ENCODE results near the gene DGKD.

Gene DGKD

DNA sequence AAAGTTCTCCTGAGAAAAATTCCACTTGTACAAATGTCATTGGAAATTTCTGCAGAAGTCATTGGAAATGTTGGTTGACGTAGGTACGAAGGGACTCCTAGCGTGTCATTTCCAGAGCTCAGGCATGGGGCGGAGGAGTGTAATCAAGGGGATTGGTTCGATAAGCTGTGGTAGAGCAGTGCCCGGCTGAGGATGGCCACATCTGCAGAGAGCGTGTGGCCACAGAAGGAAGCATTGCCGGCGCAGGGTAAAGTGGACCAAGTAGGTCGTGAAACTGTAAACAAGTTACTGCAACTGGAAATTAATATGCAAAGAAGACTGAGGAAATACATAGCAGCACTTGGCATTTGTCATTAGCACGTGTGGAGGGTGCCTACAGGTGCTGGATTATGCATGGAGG is 101.8 kb downstream of the DGKD start:
- Histone ChIP-seq H2AFZ (ENCODE audit: low read length) (no peak overlapping the region), H3K9ac (ENCODE audit: low read depth, low read length, poor library complexity, severe bottlenecking) (no peak overlapping the region), H3K27me3 (ENCODE audit: insufficient read depth, low read length, poor library complexity, severe bottlenecking) (no peaks in the 10 kb centered on the region), H3K4me3 (ENCODE audit: low read length, poor library complexity, severe bottlenecking) (no peak overlapping the region), H3K4me2 (ENCODE audit: low read depth, low read length, poor library complexity, severe bottlenecking) (no peak overlapping the region), H3K9me2 (replicated peaks; ENCODE audit: low read depth, low read length) (no peaks in the 10 kb centered on the region), H3K4me1 (ENCODE audit: insufficient read depth, low read length, poor library complexity, severe bottlenecking) (no peaks in the 10 kb centered on the region), H3K79me2 (ENCODE audit: insufficient read depth, low read length) (no peaks in the 10 kb centered on the region), H3F3A (ENCODE audit: low read depth) (no peaks in the 10 kb centered on the region), H3K36me3 (ENCODE audit: insufficient read depth, low read length) (peaks cover 92% of the 10 kb centered on the region; the same call in 1 of the 2 replicates), H3K9me3 (ENCODE audit: insufficient read depth, low read depth, low read length) (no peaks in the 10 kb centered on the region), H4K20me1 (ENCODE audit: insufficient read depth, low read length, poor library complexity, severe bottlenecking) (peaks cover 3% of the 10 kb centered on the region)
- TF ChIP-seq, protein P1, sequence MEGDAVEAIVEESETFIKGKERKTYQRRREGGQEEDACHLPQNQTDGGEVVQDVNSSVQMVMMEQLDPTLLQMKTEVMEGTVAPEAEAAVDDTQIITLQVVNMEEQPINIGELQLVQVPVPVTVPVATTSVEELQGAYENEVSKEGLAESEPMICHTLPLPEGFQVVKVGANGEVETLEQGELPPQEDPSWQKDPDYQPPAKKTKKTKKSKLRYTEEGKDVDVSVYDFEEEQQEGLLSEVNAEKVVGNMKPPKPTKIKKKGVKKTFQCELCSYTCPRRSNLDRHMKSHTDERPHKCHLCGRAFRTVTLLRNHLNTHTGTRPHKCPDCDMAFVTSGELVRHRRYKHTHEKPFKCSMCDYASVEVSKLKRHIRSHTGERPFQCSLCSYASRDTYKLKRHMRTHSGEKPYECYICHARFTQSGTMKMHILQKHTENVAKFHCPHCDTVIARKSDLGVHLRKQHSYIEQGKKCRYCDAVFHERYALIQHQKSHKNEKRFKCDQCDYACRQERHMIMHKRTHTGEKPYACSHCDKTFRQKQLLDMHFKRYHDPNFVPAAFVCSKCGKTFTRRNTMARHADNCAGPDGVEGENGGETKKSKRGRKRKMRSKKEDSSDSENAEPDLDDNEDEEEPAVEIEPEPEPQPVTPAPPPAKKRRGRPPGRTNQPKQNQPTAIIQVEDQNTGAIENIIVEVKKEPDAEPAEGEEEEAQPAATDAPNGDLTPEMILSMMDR (conservative IDR thresholded peaks at IDR 0.05; ENCODE audit: low read length): no peak
- TF ChIP-seq EZH2phosphoT487 (IDR thresholded peaks at IDR 0.05; ENCODE audit: borderline replicate concordance): no peak

DNA sequence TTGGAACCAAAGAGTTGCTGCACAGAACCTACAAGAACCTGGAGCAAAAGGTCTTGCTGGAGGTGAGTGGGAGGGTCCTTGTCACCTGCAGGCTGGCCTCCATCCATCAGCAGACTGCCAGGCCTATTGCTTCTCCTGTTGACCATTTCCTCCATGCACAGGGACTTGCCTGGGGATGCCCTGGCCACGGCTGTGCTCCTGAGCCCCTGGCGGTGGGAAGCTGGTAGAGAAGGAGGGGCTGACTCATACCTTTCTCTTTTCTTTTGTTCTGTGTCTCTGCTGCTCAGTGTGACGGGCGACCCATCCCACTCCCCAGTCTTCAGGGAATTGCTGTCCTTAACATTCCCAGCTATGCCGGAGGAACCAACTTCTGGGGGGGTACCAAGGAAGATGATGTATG is 102.6 kb downstream of the DGKD start:
- Histone ChIP-seq H3K4me2 (ENCODE audit: low read depth, low read length, poor library complexity, severe bottlenecking) (no peak overlapping the region), H3K79me2 (ENCODE audit: insufficient read depth, low read length) (no peaks in the 10 kb centered on the region), H3K36me3 (ENCODE audit: insufficient read depth, low read length) (peaks cover 90% of the 10 kb centered on the region; the same call in 1 of the 2 replicates), H3F3A (ENCODE audit: low read depth) (no peaks in the 10 kb centered on the region), H2AFZ (ENCODE audit: low read length) (no peak overlapping the region), H3K4me3 (ENCODE audit: low read length, poor library complexity, severe bottlenecking) (no peak overlapping the region), H3K9ac (ENCODE audit: low read depth, low read length, poor library complexity, severe bottlenecking) (no peak overlapping the region), H4K20me1 (ENCODE audit: insufficient read depth, low read length, poor library complexity, severe bottlenecking) (peaks cover 3% of the 10 kb centered on the region), H3K27me3 (ENCODE audit: insufficient read depth, low read length, poor library complexity, severe bottlenecking) (no peaks in the 10 kb centered on the region), H3K4me1 (ENCODE audit: insufficient read depth, low read length, poor library complexity, severe bottlenecking) (no peaks in the 10 kb centered on the region), H3K9me3 (ENCODE audit: insufficient read depth, low read depth, low read length) (no peaks in the 10 kb centered on the region), H3K9me2 (replicated peaks; ENCODE audit: low read depth, low read length) (no peaks in the 10 kb centered on the region)
- TF ChIP-seq, protein P1 (conservative IDR thresholded peaks at IDR 0.05; ENCODE audit: low read length): no peak
- no peak for TF ChIP-seq EZH2phosphoT487 (IDR thresholded peaks at IDR 0.05; ENCODE audit: borderline replicate concordance)

DNA sequence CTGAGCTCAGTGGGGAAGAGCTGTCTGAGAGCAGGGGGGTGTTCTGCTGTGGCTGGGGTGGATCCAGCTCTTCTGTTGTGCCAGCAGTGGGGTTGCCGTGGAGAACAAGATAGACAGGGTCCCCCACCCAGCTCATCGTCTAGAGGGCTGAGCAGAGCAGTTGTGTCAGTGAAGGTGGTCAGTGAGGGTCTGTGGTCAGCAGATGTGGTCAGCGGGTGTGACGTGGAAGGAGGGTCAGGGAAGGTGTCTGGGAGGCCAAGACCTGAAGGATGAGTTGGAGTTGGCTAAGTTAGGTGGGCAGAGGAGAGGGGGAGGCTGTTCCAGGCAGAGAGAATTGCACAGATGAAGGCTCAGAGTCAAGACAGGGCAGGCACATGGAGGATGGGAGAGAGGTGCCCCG is 103.1 kb downstream of the DGKD start:
- H2AFZ ChIP-seq (ENCODE audit: low read length): no peak overlapping the region
- no peaks in the 10 kb centered on the region for H3K9me2 ChIP-seq (replicated peaks; ENCODE audit: low read depth, low read length)
- no peaks in the 10 kb centered on the region for H3K27me3 ChIP-seq (ENCODE audit: insufficient read depth, low read length, poor library complexity, severe bottlenecking)
- no peak overlapping the region for H3K9ac ChIP-seq (ENCODE audit: low read depth, low read length, poor library complexity, severe bottlenecking)
- H3K9me3 ChIP-seq (ENCODE audit: insufficient read depth, low read depth, low read length): no peaks in the 10 kb centered on the region
- H3F3A ChIP-seq (ENCODE audit: low read depth): no peaks in the 10 kb centered on the region
- H3K36me3 ChIP-seq (ENCODE audit: insufficient read depth, low read length): peaks cover 90% of the 10 kb centered on the region; the same call in 1 of the 2 replicates
- H3K4me3 ChIP-seq (ENCODE audit: low read length, poor library complexity, severe bottlenecking): no peak overlapping the region
- no peak overlapping the region for H3K4me2 ChIP-seq (ENCODE audit: low read depth, low read length, poor library complexity, severe bottlenecking)
- no peaks in the 10 kb centered on the region for H3K4me1 ChIP-seq (ENCODE audit: insufficient read depth, low read length, poor library complexity, severe bottlenecking)
- peaks cover 3% of the 10 kb centered on the region for H4K20me1 ChIP-seq (ENCODE audit: insufficient read depth, low read length, poor library complexity, severe bottlenecking)
- no peak for TF ChIP-seq EZH2phosphoT487 (IDR thresholded peaks at IDR 0.05; ENCODE audit: borderline replicate concordance)
- TF ChIP-seq, protein P1 (conservative IDR thresholded peaks at IDR 0.05; ENCODE audit: low read length): no peak
- H3K79me2 ChIP-seq (ENCODE audit: insufficient read depth, low read length): no peaks in the 10 kb centered on the region

All from Loucy (cell line).